Neutrophil (primary cell): ENCODE data around the gene TRIM66.

ENCODE experiments used
- H3K27ac ChIP-seq: fragments of 200-600 bp; sonication (generic); 2 replicates; pipeline ENCODE4 v1.5.1; 2016; ENCODE audit warnings: mild to moderate bottlenecking, moderate library complexity
- H3K27me3 ChIP-seq: fragments of 200-600 bp; sonication (generic); 2 replicates; pipeline ENCODE4 v1.6.0; 2016; ENCODE audit warnings: mild to moderate bottlenecking
- H3K36me3 ChIP-seq: fragments of 200-600 bp; sonication (generic); 2 replicates; pipeline ENCODE4 v1.5.1; 2017
- H3K4me1 ChIP-seq, 2 experiments: fragments of 200-600 bp in 1 of 2; sonication (generic) in 1 of 2; 1 replicate in 1 of 2; 2 replicates in 1 of 2; pipeline versions ENCODE4 v1.5.1 to v1.6.1; 2013 to 2016; ENCODE audit warnings: low read depth in 1 of 2, low read length in 1 of 2, mild to moderate bottlenecking in 1 of 2, moderate library complexity in 1 of 2; ENCODE audit not compliant: control insufficient read depth in 1 of 2, insufficient read depth in 1 of 2
- H3K4me3 ChIP-seq, 2 experiments: fragments of 200-600 bp in 1 of 2; sonication (generic) in 1 of 2; 1 replicate in 1 of 2; 2 replicates in 1 of 2; pipeline ENCODE4 v1.5.1; 2013 to 2016; ENCODE audit warnings: low read depth in 1 of 2, low read length in 1 of 2, mild to moderate bottlenecking in 1 of 2, moderate library complexity in 1 of 2
- H3K9me3 ChIP-seq: fragments of 200-600 bp; sonication (generic); 2 replicates; pipeline ENCODE4 v1.5.1; 2016
- CTCF ChIP-seq: fragments of 200-600 bp; sonication (generic); IDR thresholded peaks from 2 replicates; pipeline ENCODE4 v1.5.1; 2016; ENCODE audit warnings: antibody characterized with exemption

TRIM66 gene

DNA sequence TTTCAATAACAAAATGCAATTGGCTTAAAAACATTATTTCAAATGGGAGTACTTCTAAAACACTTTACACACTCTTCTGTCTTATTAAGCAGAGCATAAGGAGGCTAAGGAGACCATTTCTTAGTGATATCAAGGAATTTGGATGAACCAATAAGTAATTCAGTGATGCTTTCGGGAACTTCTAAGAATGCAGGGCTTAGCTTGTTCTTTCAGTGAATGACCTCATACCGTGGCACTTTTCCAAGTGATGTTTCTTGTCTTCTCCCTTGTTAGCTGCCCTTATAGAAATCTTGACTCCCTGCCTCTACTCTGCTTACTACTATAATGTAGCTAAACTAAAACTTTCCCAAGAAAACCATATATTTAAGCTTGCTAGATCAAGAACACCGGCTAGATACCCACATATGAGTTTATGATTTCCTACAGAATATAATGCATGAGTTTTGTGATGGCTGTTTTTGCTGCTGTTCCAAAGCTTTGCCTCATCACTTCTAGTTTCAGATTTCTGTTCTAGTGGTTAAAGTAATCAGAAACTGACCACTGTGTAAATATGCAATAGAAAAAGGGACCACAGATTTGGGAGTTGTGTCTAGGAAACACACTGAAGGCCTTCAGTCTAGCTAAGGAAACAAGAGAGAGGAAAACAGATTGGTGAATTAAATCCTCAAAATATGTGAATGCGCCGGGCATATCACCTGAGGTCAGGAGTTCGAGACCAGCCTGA, 50.9 kb downstream of the TRIM66 start:
- no peaks in the 10 kb centered on the region for H3K9me3 ChIP-seq
- H3K27ac ChIP-seq: no peak overlapping the region
- no peaks in the 10 kb centered on the region for H3K27me3 ChIP-seq
- peaks cover 0 to 5% of the 10 kb centered on the region in 2 experiments for H3K4me1 ChIP-seq
- no peak for TF ChIP-seq CTCF
- no peak overlapping the region for H3K4me3 ChIP-seq
- H3K36me3 ChIP-seq: no peaks in the 10 kb centered on the region

DNA sequence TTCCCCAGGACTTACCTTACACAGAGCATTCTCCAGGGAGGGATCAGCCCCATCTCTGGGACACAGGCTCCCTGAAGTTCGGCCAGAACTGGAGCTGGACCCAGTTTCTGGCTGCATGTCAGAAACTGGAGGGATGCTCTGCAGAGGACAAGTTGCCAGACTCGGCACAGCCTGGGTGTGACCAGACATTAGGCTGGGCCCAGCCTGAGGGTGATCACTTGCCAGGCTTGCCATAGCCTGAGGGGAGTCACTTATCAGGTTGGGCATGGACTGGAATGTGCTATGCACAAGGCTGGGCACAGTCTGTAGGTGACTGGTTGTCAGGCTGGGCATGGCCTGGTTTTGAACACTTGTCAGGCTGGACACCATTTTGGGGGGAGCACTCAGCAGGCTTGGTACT, 57.8 kb downstream of the TRIM66 start:
- Histone ChIP-seq H3K36me3 (peaks cover 41% of the 10 kb centered on the region), H3K27me3 (no peaks in the 10 kb centered on the region), H3K27ac (no peak overlapping the region), H3K4me3 (no peak overlapping the region), H3K4me1 (no peaks in the 10 kb centered on the region), H3K9me3 (no peaks in the 10 kb centered on the region)
- no peak for TF ChIP-seq CTCF

- Histone ChIP-seq H3K4me1 (no peaks in the 10 kb centered on the region), H3K27ac (no peak overlapping the region), H3K4me3 (no peak overlapping the region), H3K27me3 (no peaks in the 10 kb centered on the region), H3K9me3 (no peaks in the 10 kb centered on the region), H3K36me3 (peaks cover 60% of the 10 kb centered on the region)
- no peak for TF ChIP-seq CTCF
Observed at GRCh38 chr11:8621147-8621546, 61.3 kb downstream of the TRIM66 start.

GRCh38 chr11:8617063-8617462, 65.4 kb downstream of the TRIM66 start:
- Histone ChIP-seq H3K36me3 (peaks cover 37% of the 10 kb centered on the region), H3K4me3 (no peak overlapping the region), H3K9me3 (no peaks in the 10 kb centered on the region), H3K27me3 (no peaks in the 10 kb centered on the region), H3K27ac (no peak overlapping the region), H3K4me1 (no peaks in the 10 kb centered on the region)
- TF ChIP-seq CTCF: no peak

DNA sequence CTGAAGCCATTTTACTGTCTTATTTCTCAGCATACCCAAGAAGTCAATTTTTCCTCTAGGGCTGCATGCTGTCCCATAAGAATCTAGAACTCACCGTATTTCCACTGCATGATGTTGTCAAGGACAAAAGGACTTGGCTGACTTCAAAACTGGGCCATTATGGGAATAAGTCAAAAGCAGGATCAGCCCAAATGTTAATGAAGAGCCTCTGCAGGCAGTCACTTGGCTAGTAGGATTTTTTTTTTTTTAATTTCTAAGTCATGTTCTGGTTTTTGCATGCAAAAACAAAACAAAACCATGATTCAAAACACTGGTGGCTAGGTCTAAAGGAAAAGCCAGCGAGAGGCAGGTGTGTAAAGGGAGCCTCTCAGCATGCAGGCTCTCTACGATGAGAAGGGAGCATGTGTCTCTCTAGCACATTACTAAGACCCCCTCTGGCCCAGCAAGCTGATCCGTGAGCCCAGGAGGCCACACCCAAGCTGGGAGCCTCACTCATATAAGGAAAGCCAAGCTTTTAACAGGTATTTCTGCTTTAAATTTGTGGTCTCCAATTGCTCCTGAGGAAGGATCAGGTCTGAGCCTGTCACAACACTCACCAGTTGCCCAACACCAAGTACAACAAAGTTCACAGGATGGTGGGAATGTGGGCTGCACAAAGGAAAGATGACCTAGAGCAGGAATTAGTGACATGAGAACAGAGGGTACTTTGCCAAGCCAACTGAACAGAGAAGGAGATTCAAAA, 67.0 kb downstream of the TRIM66 start:
- H3K27me3 ChIP-seq: no peaks in the 10 kb centered on the region
- H3K36me3 ChIP-seq: peaks cover 21% of the 10 kb centered on the region
- TF ChIP-seq CTCF: no peak

More for the DNA sequence above, 67.0 kb downstream of the TRIM66 start:
- Histone ChIP-seq H3K4me1 (no peaks in the 10 kb centered on the region), H3K27ac (no peak overlapping the region), H3K4me3 (no peak overlapping the region), H3K9me3 (no peaks in the 10 kb centered on the region)
